OCI-LY7 (cell line): ENCODE results near the gene FAM111B.
"Not testable (repeated sequence)": the region's sequence is repeated elsewhere in the genome, so short reads cannot be mapped to it uniquely, and the experiment has no call there.

ENCODE experiments used
- EZH2phosphoT487 ChIP-seq: fragments of 200-600 bp; sonication (generic); IDR thresholded peaks from 2 replicates; pipeline ENCODE4 v1.6.1; 2018; ENCODE audit warnings: low read depth, borderline replicate concordance, mild to moderate bottlenecking, mixed run types, antibody characterized with exemption, low read length, moderate library complexity, mixed read lengths
- TF ChIP-seq, protein P1 (sequence below): fragments of 200-600 bp; sonication (generic); conservative IDR thresholded peaks from 2 replicates; pipeline ENCODE4 v1.5.1; 2014; ENCODE audit warnings: mild to moderate bottlenecking, antibody characterized with exemption, low read length, moderate library complexity, mixed read lengths

DNA sequence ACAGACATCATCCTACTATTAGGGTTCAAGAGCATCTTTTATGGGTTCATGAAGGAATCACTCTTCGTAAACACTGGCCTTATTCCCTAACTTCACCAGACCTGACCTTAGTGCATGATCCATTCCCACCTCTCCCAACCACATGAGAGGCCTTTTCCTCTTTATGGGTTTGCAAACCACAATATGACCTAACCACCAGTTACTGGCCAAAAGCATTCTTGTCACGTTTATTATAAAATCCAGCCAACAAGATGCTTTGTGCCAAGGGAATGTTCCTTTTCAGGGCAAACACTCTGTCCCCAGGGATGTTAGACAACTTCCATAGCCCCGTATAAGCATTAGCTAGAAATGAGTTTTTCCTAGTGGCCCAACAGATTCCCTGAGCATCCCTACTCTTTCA lies 46.9 kb upstream of the FAM111B start:
- TF ChIP-seq, protein P1, sequence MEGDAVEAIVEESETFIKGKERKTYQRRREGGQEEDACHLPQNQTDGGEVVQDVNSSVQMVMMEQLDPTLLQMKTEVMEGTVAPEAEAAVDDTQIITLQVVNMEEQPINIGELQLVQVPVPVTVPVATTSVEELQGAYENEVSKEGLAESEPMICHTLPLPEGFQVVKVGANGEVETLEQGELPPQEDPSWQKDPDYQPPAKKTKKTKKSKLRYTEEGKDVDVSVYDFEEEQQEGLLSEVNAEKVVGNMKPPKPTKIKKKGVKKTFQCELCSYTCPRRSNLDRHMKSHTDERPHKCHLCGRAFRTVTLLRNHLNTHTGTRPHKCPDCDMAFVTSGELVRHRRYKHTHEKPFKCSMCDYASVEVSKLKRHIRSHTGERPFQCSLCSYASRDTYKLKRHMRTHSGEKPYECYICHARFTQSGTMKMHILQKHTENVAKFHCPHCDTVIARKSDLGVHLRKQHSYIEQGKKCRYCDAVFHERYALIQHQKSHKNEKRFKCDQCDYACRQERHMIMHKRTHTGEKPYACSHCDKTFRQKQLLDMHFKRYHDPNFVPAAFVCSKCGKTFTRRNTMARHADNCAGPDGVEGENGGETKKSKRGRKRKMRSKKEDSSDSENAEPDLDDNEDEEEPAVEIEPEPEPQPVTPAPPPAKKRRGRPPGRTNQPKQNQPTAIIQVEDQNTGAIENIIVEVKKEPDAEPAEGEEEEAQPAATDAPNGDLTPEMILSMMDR = not testable (repeated sequence)
- not testable (repeated sequence) for TF ChIP-seq EZH2phosphoT487
